IPS-18a (cell line): ENCODE data around the gene HOXC10.
A peak's percentile ranks its signal among the peaks of the same experiment; 100 is the strongest.

Experiments used
- H3K27ac ChIP-seq: one replicate; pipeline ENCODE4 v1.5.1; 2013; ENCODE audit warnings: low read length
- H3K27me3 ChIP-seq: one replicate; pipeline ENCODE4 v1.6.1; 2013; ENCODE audit warnings: mild to moderate bottlenecking, low read length; ENCODE audit not compliant: control insufficient read depth, insufficient read depth
- H3K36me3 ChIP-seq: one replicate; pipeline ENCODE4 v1.6.1; 2013; ENCODE audit warnings: low read depth, low read length; ENCODE audit not compliant: control insufficient read depth
- H3K4me1 ChIP-seq: one replicate; pipeline ENCODE4 v1.6.1; 2013; ENCODE audit warnings: low read depth, low read length; ENCODE audit not compliant: control insufficient read depth
- H3K4me3 ChIP-seq: one replicate; pipeline ENCODE4 v1.5.1; 2013; ENCODE audit warnings: low read length
- H3K9ac ChIP-seq: one replicate; pipeline ENCODE4 v1.6.1; 2013; ENCODE audit warnings: mild to moderate bottlenecking, low read length, moderate library complexity
- H3K9me3 ChIP-seq: one replicate; pipeline ENCODE4 v1.6.1; 2013; ENCODE audit warnings: low read depth, low read length; ENCODE audit not compliant: control insufficient read depth

Gene HOXC10

GRCh38 chr12:53961025-53961761, 23.8 kb upstream of the HOXC10 start:
- Histone ChIP-seq H3K36me3 (no peaks in the 10 kb centered on the region), H3K9me3 (no peaks in the 10 kb centered on the region), H3K4me3 (no peak overlapping the region), H3K4me1 (peaks cover under 1% of the 10 kb centered on the region), H3K27ac (no peak overlapping the region), H3K27me3 (peaks cover 100% of the 10 kb centered on the region), H3K9ac (no peak overlapping the region)

GRCh38 chr12:53963005-53963404, 21.9 kb upstream of the HOXC10 start:
- H3K9ac ChIP-seq, result no peak overlapping the region
- no peaks in the 10 kb centered on the region for H3K36me3 ChIP-seq
- H3K9me3 ChIP-seq, result no peaks in the 10 kb centered on the region
- no peak overlapping the region for H3K27ac ChIP-seq
- H3K27me3 ChIP-seq, result peaks cover 100% of the 10 kb centered on the region
- H3K4me3 ChIP-seq, result no peak overlapping the region
- H3K4me1 ChIP-seq, result peaks cover 3% of the 10 kb centered on the region

GRCh38 chr12:53963434-53964314, 21.3 kb upstream of the HOXC10 start:
- Histone ChIP-seq H3K27ac (no peak overlapping the region), H3K9me3 (no peaks in the 10 kb centered on the region), H3K4me1 (peaks cover 3% of the 10 kb centered on the region), H3K9ac (no peak overlapping the region), H3K4me3 (no peak overlapping the region), H3K27me3 (peaks cover 100% of the 10 kb centered on the region), H3K36me3 (no peaks in the 10 kb centered on the region)

- no peaks in the 10 kb centered on the region for H3K36me3 ChIP-seq
- H3K27ac ChIP-seq, result no peak overlapping the region
- H3K9ac ChIP-seq, result no peak overlapping the region
- H3K9me3 ChIP-seq, result no peaks in the 10 kb centered on the region
- no peak overlapping the region for H3K4me3 ChIP-seq
- peaks cover 100% of the 10 kb centered on the region for H3K27me3 ChIP-seq
- H3K4me1 ChIP-seq, result peaks cover 3% of the 10 kb centered on the region
These were observed 20.6 kb upstream of the HOXC10 start for GRCh38 chr12:53964315-53964713.

- peak overlapping the region; percentile 23 for H3K4me3 ChIP-seq
- no peak overlapping the region for H3K27ac ChIP-seq
- no peak overlapping the region for H3K9ac ChIP-seq
- H3K4me1 ChIP-seq, result peaks cover 3% of the 10 kb centered on the region
- no peaks in the 10 kb centered on the region for H3K9me3 ChIP-seq
- H3K36me3 ChIP-seq, result no peaks in the 10 kb centered on the region
- peaks cover 100% of the 10 kb centered on the region for H3K27me3 ChIP-seq
These were observed 19.5 kb upstream of the HOXC10 start for GRCh38 chr12:53965281-53966084.

GRCh38 chr12:53966085-53966384, 18.9 kb upstream of the HOXC10 start:
- Histone ChIP-seq H3K36me3 (no peaks in the 10 kb centered on the region), H3K27me3 (peaks cover 100% of the 10 kb centered on the region), H3K4me1 (peaks cover 3% of the 10 kb centered on the region), H3K4me3 (peak overlapping the region; percentile 23), H3K9ac (no peak overlapping the region), H3K27ac (no peak overlapping the region), H3K9me3 (no peaks in the 10 kb centered on the region)

GRCh38 chr12:53966385-53967133, 18.4 kb upstream of the HOXC10 start:
- Histone ChIP-seq H3K4me3 (peak overlapping the region; percentile 23), H3K4me1 (peaks cover 3% of the 10 kb centered on the region), H3K9ac (no peak overlapping the region), H3K36me3 (no peaks in the 10 kb centered on the region), H3K9me3 (no peaks in the 10 kb centered on the region), H3K27me3 (peaks cover 100% of the 10 kb centered on the region), H3K27ac (no peak overlapping the region)

- peaks cover 3% of the 10 kb centered on the region for H3K4me1 ChIP-seq
- H3K36me3 ChIP-seq, result no peaks in the 10 kb centered on the region
- H3K27me3 ChIP-seq, result peaks cover 100% of the 10 kb centered on the region
- no peak overlapping the region for H3K27ac ChIP-seq
- H3K9ac ChIP-seq, result no peak overlapping the region
- no peaks in the 10 kb centered on the region for H3K9me3 ChIP-seq
- H3K4me3 ChIP-seq, result no peak overlapping the region
These were observed 17.5 kb upstream of the HOXC10 start for GRCh38 chr12:53967421-53967925.

GRCh38 chr12:53968214-53969127, 16.5 kb upstream of the HOXC10 start:
- Histone ChIP-seq H3K4me1 (peaks cover 7% of the 10 kb centered on the region), H3K9me3 (no peaks in the 10 kb centered on the region), H3K27me3 (peaks cover 100% of the 10 kb centered on the region), H3K36me3 (no peaks in the 10 kb centered on the region), H3K27ac (no peak overlapping the region), H3K9ac (no peak overlapping the region), H3K4me3 (no peak overlapping the region)

- Histone ChIP-seq H3K9ac (no peak overlapping the region), H3K36me3 (no peaks in the 10 kb centered on the region)
These were observed 15.2 kb upstream of the HOXC10 start for GRCh38 chr12:53969588-53970259.

More at GRCh38 chr12:53969588-53970259, 15.2 kb upstream of the HOXC10 start:
- Histone ChIP-seq H3K27ac (no peak overlapping the region), H3K4me3 (no peak overlapping the region), H3K4me1 (peaks cover 7% of the 10 kb centered on the region), H3K9me3 (no peaks in the 10 kb centered on the region), H3K27me3 (peaks cover 100% of the 10 kb centered on the region)
